GM18505 (cell line): Measurements from ENCODE around the gene SLC6A6.

Source experiments
- ATAC-seq: cut with Tn5 transposase; IDR thresholded peaks from one replicate; pipeline ENCODE4 v1.9.1; 2021; ENCODE audit not compliant: unreplicated experiment
- POLR2A ChIP-seq: IDR thresholded peaks from 4 replicates; pipeline ENCODE4 v1.6.1; 2011; ENCODE audit warnings: borderline replicate concordance; ENCODE audit not compliant: insufficient read depth, insufficient read length; ENCODE audit errors: extremely low read depth

Gene SLC6A6

DNA sequence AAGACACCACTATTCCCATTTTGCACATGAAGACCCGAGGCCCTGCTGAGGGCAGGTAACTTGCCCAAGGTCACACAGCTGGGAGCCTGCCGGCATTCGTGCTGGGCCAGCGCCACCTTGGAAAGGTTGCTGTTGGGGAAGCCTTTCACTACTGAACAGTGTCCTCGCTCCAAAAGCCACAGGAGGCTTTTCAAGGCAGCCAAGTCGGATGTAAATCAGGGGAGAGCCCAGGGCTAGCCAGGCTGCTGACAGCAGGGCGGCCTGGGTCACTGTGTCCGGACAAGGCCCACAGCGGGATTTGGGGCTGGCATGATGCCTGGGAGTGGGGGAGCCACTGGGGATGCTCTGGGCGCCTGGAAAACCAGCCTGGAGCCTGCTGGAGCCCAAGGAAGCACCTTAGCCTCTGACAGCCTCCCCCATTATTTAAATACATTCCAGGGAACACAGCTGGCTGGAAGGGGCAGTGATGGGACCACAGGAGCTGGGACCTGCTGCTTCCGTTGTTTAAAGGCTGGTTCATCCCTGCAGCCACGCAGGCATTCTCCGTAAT is 10.5 kb downstream of the SLC6A6 start:
- no peak for ATAC-seq
- no peak for TF ChIP-seq POLR2A

- no peak for ATAC-seq
- no peak for TF ChIP-seq POLR2A
These were observed 11.1 kb downstream of the SLC6A6 start for GRCh38 chr3:14413381-14414071.

- no peak for TF ChIP-seq POLR2A
- no peak for ATAC-seq
These were observed 12.5 kb downstream of the SLC6A6 start for GRCh38 chr3:14414846-14415464.

DNA sequence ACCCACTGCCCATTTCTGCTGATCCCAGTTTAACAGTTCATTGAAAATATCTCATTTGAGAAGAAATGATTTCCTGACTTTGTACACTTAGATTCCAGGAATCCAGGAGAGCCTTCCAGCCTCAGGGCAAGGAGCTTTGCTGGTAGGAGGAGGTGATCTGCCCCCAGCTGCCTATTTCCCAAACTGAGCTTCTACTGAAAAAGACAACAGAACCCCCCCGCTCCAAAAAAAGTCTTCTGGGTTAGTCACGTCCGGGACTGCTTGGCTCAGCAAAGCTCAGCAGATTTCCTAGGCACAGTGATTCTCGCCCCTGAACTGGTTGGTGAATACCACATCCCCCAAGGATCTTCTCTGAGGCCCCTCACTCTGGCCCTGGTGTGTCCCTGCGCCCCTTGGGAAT is 13.1 kb downstream of the SLC6A6 start:
- ATAC-seq, result no peak
- TF ChIP-seq POLR2A, result no peak

DNA sequence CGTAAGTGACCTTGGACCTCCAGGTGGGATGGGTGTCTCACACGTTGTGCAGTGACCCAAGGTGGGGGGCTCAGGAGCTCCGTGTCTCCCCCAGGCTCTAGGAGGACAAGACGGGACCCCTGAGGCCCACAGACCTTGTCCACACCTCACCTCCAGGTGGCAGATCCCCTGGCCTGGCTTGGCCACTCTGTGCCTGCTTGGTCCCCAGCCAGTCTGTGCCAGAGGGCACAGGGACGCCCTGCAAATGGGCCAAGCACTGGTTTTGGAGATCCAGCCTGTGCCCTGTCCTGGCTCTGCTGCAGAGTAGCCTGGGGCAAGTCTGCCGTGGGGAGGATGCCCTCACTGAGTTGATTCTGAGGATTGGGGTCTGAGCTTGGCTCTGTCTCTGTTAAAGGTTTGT is 14.0 kb downstream of the SLC6A6 start:
- TF ChIP-seq POLR2A, result no peak
- ATAC-seq, result no peak

DNA sequence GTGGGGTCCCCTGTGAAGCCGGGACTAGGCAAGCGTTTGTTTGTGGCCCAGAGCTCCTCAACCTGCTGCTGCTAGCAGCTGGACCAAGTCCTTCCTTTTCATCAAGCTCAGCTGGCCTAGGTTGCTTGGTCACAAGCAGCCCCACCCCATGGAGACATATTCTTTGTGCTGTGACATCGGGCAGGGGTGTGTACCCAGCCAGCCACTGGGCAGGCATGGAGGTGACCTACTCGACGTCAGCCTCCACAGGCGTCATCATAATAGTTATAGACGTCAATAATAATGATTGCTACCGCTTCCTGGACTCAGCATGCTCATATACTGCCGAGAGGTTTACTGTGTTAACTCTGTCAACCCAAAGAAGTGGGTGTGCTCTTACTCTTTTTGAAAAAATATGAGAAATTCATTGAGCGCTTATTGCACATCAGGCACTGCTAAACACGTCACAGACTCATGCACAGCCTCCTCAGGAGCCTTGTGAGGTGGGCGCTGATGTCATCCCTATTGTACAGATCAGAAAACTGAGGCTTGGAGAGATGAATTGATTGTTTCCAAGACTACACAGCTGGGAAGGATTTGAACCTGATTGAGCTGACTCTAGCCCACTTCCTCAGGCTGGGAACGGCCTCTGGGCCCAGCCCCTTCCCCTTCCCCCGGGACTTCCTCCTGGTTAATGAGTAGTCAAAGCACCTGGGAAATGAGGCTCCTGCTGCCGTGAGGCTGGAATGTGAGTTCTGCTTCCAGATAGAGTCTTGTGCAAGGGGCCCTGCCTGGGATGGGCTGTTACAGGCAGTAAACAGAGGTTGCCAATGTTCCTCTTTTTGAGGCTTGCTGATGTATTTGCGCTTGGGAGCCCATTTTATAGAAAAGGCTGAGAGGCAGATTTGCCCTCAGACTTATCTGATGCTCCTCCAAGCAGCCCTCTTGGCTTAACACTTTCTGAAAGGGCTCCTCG is 16.2 kb downstream of the SLC6A6 start:
- no peak for ATAC-seq
- TF ChIP-seq POLR2A, result no peak

GRCh38 chr3:14422016-14422963 is 19.9 kb downstream of the SLC6A6 start:
- no peak for ATAC-seq
- no peak for TF ChIP-seq POLR2A

GRCh38 chr3:14423197-14423743 is 20.9 kb downstream of the SLC6A6 start:
- ATAC-seq, result no peak
- no peak for TF ChIP-seq POLR2A

DNA sequence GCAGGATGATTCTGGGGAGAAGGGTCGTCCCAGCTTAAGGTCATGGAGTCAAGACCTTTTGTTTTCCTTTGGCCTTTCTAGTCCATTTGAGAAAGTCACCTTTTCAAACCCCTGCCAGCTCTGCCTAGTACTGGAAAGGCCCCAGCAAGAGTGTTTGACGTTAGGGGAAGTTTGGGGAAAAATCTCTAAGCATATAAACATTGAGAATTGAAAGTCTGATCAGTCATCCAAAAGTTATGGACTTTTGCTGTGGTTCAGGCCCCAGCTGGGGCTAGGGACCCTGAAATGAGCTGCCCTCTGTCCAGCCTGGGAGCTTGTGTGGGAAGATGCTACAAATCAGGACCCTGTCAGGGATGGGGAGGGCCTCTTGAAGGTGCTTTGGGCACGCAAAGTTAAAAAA is 21.6 kb downstream of the SLC6A6 start:
- ATAC-seq, result no peak
- no peak for TF ChIP-seq POLR2A

GRCh38 chr3:14424711-14425580 is 22.5 kb downstream of the SLC6A6 start:
- TF ChIP-seq POLR2A, result no peak
- no peak for ATAC-seq

DNA sequence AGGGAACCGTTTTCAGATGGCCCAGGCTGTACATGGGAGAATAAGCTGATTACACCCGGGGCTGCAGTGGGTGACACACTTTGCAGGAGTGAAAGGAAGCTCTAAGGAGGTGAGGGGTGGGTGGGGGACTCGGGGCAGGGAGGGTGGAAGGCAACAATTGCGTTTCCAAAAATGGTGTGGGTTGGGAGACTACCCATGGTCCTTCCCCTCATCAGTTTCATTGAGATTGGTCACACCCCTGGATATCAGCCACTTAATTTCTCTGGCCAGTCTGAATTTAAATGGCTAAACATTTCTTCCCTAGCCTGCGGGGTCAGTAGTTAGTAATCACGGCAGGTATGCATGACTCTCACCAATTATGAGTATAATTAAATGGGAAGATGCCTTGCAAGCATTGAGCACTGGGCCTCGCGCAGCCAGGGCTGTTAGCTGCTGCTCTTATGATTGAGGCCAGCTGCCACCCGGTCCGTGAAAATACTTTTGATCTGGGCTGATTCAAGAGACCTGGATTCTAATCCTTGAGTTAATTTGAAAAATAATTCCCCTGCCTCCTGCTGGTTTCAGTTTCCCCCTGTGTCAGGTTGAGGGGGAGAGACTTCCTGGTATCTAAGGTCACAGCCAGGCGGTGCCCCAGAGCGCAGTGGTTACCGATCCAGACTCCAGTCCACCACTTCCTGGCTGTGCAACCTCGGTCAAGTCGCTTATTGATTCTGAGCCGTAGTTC is 23.3 kb downstream of the SLC6A6 start:
- no peak for TF ChIP-seq POLR2A
- ATAC-seq, result peak; percentile 43
